ENCODE measurements around the gene HAT1.

- TF ChIP-seq CTCF (IDR thresholded peaks at IDR 0.05; ENCODE audit: poor library complexity, severe bottlenecking) (no peak), EP300 (conservative IDR thresholded peaks at IDR 0.05; ENCODE audit: poor library complexity, severe bottlenecking) (no peak)
Observed at GRCh38 chr2:171889808-171890207, 32.5 kb upstream of the HAT1 start.
